OCI-LY7 (cell line): Measurements from ENCODE around the gene PRKRIP1.

Source experiments
- EZH2phosphoT487 ChIP-seq: fragments of 200-600 bp; sonication (generic); IDR thresholded peaks from 2 replicates; pipeline ENCODE4 v1.6.1; 2018; ENCODE audit warnings: low read depth, borderline replicate concordance, mild to moderate bottlenecking, mixed run types, antibody characterized with exemption, low read length, moderate library complexity, mixed read lengths
- TF ChIP-seq, protein P1 (sequence below): fragments of 200-600 bp; sonication (generic); conservative IDR thresholded peaks from 2 replicates; pipeline ENCODE4 v1.5.1; 2014; ENCODE audit warnings: mild to moderate bottlenecking, antibody characterized with exemption, low read length, moderate library complexity, mixed read lengths

DNA sequence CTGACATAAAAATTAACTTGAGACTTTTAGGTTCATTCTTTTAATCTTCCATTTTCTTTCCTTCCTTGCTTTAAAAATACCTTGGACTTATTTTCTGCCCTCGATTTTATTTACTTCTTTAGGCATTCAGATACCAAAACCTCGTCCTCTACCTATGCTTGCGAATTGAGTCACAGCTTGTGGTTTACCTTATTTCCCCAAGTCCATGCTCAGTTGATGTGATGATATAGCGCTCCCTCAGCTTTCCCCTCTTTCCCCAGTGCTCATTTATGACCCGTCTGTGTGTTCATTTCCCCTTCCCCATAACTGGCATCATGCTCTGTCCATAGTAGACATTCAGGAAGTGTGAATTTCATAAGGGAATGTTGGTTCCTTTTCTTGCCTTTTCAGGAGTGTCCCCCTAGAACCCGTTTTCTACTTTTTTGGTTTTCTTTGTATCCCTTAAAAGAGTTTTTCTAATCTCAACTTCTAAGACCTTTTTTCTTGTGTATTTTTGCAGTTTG is 19.1 kb upstream of the PRKRIP1 start:
- TF ChIP-seq, protein P1, sequence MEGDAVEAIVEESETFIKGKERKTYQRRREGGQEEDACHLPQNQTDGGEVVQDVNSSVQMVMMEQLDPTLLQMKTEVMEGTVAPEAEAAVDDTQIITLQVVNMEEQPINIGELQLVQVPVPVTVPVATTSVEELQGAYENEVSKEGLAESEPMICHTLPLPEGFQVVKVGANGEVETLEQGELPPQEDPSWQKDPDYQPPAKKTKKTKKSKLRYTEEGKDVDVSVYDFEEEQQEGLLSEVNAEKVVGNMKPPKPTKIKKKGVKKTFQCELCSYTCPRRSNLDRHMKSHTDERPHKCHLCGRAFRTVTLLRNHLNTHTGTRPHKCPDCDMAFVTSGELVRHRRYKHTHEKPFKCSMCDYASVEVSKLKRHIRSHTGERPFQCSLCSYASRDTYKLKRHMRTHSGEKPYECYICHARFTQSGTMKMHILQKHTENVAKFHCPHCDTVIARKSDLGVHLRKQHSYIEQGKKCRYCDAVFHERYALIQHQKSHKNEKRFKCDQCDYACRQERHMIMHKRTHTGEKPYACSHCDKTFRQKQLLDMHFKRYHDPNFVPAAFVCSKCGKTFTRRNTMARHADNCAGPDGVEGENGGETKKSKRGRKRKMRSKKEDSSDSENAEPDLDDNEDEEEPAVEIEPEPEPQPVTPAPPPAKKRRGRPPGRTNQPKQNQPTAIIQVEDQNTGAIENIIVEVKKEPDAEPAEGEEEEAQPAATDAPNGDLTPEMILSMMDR = no peak
- TF ChIP-seq EZH2phosphoT487 = no peak
